LoVo (cell line): ENCODE results near the gene C15orf61.

Source experiments
- DNase-seq: peaks from one replicate; pipeline ENCODE4 v3.0.0-alpha.2; 2016; ENCODE audit warnings: low spot score

C15orf61 gene

DNA sequence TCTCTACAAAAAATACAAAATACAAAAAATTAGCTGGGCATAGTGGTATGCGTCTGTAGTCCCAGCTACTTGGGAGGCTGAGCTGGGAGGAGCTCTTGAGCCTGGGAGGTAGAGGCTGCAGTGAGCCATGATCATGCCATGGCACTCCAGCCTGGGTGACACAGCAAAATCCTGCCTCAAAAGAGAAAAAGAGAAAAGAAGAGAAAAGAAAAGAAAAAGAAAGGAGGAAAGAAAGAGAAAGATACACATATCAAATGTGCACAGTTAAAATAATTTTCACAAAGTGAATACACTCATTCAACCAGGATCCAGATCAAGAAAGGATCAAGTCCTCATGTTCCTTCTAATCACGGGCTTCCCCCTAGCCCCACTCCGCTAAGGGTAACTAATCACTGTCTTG is 5.8 kb upstream of the C15orf61 start:
- no peak for DNase-seq

- DNase-seq: no peak
These were observed 5.4 kb upstream of the C15orf61 start for GRCh38 chr15:67515557-67515956.

GRCh38 chr15:67520321-67521028 is 456 bp upstream of the C15orf61 start:
- DNase-seq: no peak

GRCh38 chr15:67521783-67522568 is 1.0 kb downstream of the C15orf61 start:
- peak; percentile 22 for DNase-seq

DNA sequence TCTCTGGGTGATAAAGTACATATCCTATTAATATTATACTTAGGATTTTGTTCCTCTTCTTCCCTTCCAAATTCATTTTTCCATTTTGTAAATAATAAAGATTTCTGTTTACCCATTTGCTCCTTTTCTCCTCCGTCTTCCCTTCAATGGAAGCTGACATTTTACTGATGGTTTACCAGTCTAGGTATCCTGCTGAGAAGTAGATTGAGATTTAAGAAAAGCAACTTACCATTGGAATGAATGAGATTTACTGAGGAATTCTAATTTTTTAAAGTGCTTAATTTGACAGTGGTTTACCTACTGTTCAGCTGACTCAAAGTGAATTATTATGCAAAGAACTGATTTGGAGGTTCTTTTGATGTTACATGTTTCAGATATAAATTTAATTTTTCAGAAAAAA is 2.4 kb downstream of the C15orf61 start:
- no peak for DNase-seq

DNA sequence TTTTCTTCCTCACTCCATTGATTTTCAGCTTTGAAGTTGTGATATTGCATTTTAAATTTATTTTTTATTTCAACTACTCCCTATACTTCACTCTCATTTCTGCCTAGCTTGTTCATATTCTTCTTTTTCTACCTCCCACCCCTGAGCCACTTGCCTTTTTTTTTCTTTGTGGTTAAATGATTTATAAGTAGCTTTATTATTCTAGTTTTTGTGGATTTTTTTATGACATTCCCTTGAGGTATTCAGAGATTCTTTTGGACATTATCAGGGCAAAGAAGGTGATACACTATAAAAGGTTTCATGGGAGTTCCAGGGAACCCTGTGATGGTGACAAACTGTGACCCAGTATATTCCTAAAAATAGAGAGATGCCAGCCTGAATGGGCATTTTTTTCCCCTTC is 3.3 kb downstream of the C15orf61 start:
- DNase-seq: no peak

GRCh38 chr15:67528513-67528912 is 7.6 kb downstream of the C15orf61 start:
- no peak for DNase-seq

DNA sequence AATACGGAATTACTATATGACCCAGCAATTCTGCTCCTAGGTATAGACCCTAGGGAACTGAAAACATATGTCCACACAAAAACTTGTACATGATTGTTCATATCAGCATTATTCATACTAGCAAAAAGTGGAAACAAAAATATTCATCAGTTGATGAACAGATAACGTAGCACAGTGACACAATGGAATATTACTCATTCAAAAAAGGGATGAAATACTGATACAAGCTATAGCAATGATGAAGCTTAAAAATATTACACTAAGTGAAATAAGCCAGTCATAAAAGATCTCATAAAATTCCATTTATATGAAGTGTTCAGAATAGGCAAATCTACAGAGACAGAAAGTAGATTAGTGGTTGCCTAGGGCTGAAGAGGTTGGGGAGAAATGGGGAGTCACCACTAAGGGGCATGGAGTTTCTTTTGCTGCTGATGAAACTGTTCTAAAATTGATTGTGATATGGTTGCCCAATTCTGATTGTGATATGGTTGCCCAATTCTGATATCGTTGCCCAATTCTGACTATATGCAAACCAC is 10.5 kb downstream of the C15orf61 start:
- peak; percentile 18 for DNase-seq

DNA sequence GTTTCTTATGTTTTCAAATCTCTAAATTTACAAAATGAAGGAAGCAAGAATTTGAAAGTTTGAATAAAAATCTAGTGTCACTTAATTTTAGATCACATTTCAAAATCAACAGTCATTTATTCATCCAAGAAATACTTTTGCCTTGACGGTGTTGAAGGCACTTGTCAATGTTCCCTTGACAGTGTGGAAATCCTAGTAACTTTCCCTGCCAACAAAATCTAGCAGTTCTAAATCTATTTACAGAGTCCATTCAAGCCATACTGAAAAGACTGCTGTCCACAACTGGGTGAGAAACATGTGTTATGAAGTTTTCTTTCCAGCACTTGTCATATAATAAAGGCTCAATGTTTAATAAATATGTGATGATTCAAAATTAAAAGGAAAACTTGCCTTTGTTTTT is 12.9 kb downstream of the C15orf61 start:
- DNase-seq: no peak

- no peak for DNase-seq
These were observed 13.4 kb downstream of the C15orf61 start for GRCh38 chr15:67534360-67534759.

- DNase-seq: no peak
These were observed 16.8 kb downstream of the C15orf61 start for GRCh38 chr15:67537771-67538170.

- DNase-seq: peak; percentile 84
These were observed 21.8 kb downstream of the C15orf61 start, which contains the start of gene MAP2K5 for GRCh38 chr15:67542420-67543347. Gene MAP2K5 (plus strand): TSS chr15:67542703. CDS start chr15:67543336, 633 bp downstream.

- no peak for DNase-seq
These were observed 22.4 kb downstream of the C15orf61 start for GRCh38 chr15:67543348-67543718.

DNA sequence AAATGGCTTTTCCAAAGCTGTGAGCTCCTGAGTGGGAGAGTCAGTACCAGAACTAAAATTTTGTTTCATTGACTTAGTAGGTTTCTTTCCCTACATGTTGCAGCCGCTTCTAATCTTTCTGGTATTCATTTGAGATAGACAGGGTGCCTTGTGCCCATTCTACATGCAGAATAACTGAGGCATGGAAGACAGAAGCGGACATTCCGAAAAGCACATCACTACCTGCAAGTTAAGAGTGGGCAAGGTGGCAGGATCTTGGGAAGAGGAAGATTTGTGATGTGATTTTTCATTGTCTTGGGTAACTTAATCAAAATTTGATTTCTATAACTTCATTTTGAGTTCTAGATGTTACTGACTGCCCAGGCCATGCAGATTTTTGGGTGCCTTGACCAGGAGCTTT is 23.5 kb downstream of the C15orf61 start:
- no peak for DNase-seq

GRCh38 chr15:67545864-67546263 is 24.9 kb downstream of the C15orf61 start:
- no peak for DNase-seq

DNA sequence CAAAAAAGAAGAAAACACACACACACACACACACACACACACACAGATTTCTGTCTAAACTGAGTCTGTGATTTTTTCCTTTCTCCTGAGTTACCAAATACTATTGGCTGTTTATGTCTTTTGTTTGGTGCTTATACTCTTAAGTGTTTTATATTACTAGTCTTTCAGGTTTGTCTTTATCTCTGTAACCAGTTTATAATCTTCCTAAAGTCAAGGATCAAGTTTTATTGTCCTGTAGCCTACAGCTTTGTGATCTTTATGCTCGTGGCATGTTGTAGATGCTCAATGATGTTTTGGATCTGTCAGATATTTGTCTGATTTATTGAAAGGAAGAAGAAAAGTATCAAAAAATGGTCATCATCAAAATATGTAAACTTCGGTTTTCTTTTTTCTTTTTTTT is 26.1 kb downstream of the C15orf61 start:
- DNase-seq: no peak

- DNase-seq: no peak
These were observed 26.9 kb downstream of the C15orf61 start for GRCh38 chr15:67547836-67548235.

DNA sequence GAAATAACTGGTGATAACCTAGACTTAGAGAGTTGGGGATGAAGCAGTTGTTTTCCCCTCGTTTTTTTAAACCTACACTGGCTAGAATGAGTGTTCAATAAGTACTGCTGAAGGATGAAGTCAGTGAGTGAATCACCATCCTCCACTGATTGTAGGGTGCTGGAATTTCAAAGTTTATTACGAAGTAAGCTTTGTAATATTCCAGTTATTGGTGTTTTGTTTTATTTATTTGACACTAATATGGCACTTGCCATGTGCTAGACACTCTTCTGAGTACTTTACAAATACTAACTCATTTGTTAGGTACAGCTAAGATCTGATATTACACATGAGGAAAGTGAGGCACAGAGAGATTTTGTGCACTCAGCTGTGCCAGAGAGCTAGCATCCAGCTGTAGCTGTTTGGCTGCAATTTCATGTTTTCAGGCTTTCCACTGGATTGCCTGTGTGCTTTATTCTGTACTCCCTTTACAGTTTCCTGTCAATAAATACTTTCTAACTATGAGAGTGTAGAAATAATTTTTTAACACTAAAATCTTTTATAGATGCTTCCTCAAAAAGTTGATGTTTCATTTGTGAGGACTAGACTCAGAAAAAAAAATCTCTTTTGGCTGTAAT is 27.4 kb downstream of the C15orf61 start:
- DNase-seq: no peak

DNA sequence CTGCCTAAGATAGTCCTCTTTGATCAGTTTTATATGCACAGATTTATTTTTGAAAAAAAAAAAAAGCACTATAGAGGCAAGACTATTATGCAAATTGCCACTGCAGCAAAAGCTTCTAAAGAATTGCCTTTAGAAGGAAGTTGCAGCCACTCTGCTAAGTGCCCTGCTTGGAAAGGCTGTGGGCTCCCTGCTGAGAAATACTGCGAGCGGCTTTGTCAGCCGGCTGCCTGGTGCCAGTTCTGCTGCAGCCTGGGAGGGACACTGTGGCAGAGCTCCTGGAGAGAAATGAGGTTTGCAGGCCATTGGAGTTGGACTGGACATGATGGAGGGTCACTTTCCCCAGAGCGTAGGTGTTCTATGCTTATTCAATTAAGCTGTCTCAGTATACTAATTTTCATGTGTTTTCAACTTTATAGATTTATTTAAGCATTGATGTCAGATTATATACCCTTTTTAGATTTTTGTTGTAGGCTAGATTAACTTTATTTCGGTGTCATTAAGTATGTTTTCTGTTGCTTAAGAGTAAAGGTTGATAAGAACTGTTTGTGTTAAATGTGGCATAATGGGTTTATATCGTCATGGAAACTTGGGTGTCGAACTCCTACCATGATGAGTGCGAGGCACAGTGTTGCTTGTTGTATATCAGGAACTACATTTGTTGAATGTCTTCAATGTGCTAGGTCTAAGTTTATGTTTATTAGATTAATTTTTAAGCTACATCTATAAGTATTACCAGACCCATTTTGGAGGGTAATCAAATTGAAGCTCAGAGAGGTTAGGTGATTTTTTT is 28.1 kb downstream of the C15orf61 start:
- DNase-seq: no peak

DNA sequence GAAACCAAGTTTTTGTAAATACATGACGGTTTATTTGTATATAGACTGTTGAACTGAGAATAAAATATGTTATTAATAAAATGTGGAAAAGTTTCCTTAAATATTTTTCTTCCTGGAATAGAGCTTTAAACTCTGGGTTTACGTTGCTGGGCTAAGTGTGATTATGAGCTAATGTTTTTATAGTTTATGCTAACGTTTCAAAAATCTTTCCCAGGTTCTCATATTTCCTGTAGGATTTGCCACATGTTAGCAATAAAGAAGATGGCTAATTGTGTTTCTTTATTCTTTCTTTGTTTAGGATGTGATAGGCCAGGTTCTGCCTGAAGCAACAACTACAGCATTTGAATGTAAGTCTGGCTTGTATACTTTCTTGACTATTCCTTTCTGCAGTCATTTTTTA is 28.8 kb downstream of the C15orf61 start:
- no peak for DNase-seq

DNA sequence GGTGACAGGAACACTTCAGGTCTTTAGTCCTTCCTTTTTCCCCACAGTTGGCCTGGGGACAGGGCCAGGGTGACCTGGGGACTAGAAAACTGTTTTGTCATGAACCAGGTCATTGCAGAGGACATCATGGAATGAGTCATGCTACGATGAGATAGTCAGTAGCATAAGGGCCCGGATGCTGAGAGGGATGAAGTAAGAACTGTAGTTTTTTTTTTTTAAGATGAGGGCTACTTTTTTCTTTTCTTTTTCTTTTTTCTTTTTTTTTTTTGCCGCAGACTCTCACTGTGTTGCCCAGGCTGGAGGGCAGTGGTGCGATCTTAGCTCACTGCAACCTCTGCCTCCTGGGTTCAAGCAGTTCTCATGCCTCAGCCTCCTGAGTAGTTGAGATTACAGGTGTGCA is 29.6 kb downstream of the C15orf61 start:
- no peak for DNase-seq
